ENCODE data around the gene EEA1.

EEA1 gene

DNA sequence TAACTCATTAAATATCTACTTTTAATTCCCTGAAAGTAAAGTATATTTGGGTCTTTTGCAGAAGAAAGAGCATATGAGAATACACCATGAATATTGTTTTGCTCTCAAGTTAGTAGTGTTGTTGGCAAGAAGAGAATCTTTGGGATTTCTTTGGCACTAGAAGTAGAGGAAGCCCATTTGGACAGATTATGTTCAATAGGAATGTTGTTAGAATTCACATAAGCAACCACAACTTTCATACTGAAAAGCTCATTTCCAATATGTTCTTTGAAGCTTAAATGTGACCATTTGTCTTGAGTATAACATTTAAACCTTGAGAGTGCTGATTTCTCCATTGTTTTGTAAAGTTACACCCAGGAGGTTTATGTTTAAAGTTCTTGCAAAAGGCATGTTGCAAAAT lies 188.7 kb downstream of the EEA1 start:
- DNase-seq, result no peak

DNA sequence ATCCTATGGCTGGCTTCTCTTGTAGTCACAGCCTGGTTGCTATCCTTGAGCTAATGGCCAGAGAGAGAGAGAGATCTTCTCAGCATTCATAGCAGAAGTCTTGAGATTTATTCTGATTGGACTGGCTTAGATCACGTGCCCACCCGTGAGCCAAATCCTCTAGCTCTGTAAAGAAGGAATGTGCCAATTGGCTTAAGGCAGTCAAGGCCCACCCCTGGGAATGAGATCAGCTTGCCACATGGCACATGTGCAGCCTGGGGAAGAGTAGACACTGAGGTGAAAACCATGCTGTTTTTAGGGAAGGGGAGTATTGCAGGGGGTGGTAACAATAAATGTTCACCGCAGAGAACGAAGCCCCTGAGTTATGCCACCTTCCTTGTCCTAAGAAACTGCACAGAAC lies 190.0 kb downstream of the EEA1 start:
- no peak for DNase-seq

DNA sequence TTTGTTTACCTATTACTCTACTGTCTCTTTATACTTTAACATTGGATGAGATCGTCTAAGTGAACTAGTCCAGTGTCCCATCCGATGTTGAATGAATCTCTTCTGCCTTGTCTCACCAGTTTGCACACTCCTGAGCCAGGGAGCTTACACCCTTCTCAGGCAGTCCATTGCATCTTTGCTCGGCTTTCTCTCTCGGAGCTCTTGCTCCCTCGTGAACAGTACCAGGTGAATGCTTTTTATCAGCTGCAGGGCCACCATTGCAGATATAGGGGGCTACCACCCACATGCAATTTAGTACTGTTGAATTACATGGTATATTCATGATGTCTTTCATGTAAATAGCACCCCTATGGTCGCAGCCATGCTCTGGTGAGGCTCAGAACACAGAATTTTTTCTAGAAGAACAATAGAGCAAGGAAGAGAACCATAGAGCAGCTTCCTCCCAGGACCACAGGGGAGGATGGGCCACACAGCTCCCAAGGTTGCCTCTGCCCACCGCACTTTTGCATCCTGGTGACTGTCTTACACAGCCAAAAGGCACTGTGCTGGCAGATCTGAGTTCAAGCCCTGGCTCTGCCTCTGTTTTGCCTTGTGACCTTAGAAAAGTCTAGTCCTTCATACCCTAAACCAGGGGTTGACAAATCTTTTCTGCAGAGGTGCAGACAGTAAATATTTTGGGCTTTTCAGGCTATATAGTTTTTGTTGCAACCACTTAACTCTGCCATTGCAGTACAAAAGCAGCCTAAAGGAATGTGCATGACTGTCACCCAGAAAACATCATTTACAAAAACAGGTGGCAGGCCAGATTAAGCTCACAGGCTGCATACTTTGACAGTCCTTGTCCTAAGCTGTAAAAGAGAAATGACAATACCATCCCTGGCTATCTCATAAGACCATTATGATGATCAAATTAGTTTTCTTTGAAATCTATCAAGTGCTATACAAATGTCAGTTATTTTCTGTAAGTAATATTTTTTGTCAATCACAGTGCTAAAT lies 190.9 kb downstream of the EEA1 start:
- no peak for DNase-seq

GRCh38 chr12:92736605-92737004 lies 192.5 kb downstream of the EEA1 start:
- DNase-seq, result no peak

- DNase-seq, result no peak
These were observed 193.9 kb downstream of the EEA1 start for GRCh38 chr12:92735131-92735721.

- no peak for DNase-seq
These were observed 195.4 kb downstream of the EEA1 start for GRCh38 chr12:92733661-92734060.

GRCh38 chr12:92733181-92733580 lies 195.9 kb downstream of the EEA1 start:
- no peak for DNase-seq

DNA sequence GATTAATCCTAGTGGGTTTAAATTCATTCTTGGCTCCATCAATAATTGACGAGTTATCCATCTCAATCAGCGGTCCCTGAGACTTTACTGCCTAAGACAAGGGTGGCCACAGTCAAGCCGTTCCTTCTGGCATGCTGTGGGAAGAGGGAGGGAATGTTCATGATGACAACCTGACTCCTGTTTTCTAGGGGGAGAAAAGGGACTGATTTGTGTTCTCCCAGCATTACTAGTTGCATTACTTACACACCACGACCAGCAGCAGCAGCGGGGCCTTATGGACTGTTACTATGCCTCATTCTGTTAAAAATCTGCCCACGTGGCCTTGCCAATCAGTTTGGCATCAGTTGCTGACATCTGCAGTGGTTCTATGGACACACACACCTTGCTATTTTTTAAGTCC lies 196.4 kb downstream of the EEA1 start:
- DNase-seq, result no peak

GRCh38 chr12:92732216-92732615 lies 196.9 kb downstream of the EEA1 start:
- DNase-seq, result no peak

DNA sequence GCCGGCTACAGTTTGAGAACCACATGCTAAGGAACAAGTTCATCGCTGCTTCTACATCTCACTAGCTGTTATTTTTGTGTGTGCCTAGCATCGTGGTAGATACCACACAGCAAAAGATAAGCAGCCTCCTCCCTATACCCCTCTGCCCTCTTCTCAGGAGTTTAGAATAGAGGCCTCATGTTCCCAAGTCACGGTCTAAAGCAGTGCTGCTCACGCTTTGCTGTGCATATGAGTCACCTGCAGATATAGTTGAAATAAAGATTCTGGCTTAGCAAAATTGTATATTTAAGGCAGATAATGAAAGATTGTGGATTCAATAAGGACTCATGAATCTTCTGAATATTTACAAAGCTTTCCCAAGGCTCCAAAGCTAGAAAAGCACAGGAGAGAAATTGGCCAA lies 198.3 kb downstream of the EEA1 start:
- no peak for DNase-seq

- peak; percentile 38 for DNase-seq
These were observed 199.3 kb downstream of the EEA1 start for GRCh38 chr12:92729773-92730305.

GRCh38 chr12:92726850-92727249 lies 202.2 kb downstream of the EEA1 start:
- DNase-seq, result no peak

DNA sequence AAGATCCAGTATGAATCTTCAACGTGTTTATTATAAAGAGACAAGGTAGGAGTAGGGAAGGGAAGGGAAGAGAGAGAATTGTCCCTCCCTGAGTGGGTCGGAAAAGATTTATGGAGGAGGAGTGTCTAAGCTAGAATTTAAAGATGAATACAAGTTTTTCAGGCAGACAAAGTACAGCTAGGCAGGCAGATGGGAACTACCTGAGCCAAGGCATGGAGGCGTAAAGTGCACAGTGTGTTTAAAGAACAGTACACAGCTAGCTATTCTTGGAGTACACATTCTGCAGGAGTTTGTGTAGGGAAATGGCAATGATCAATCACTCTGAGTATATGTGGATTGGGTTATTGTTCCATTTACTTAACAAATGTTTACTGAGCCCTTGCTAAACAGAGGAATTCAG lies 206.2 kb downstream of the EEA1 start:
- DNase-seq, result no peak

DNA sequence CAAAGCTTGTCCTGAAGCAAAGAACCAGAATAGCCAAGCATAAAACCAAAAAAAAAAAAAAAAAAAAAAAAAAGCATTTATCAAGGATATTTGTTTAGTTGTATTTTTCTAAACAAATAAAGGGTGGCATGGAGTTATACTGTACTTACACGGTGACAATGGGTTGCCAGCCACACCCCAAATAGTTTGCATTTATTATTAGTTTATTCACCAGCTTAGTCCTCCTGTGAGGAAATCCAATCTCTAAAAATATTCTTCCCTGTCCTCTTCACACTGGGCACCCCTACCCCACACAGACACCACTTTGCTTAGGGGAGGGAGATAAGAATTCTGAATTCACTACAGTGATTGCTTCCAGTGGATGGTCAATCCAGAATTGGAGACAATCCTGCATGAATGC lies 207.4 kb downstream of the EEA1 start:
- no peak for DNase-seq

DNA sequence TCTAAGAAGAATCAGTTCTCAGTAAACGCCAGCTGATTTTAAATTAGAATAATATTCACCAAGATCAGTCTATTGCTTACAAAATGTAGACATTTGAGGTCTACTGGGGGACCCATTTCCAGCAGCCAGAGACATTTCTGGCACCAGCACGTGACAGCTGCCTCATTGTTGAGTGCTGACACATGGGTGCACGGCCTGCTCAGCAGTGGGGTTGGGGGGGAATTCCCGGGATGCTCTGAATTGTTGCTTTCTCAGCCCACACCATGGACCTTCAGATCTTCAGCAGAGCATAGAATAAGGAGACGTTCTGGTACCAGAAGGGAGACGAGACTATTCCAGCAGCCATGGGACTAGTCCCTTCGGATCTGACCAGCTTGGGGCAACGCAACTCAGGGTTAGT lies 208.0 kb downstream of the EEA1 start:
- DNase-seq, result no peak
